ENCODE measurements around the gene SLX4.
A peak's percentile ranks its signal among the peaks of the same experiment; 100 is the strongest.

SLX4 gene

GRCh38 chr16:3579776-3580175, 31.6 kb downstream of the SLX4 start:
- no peak for DNase-seq

GRCh38 chr16:3578610-3579551, 32.5 kb downstream of the SLX4 start:
- DNase-seq: peak; percentile 35

- no peak for DNase-seq
These were observed 33.3 kb downstream of the SLX4 start for GRCh38 chr16:3578121-3578520.

DNA sequence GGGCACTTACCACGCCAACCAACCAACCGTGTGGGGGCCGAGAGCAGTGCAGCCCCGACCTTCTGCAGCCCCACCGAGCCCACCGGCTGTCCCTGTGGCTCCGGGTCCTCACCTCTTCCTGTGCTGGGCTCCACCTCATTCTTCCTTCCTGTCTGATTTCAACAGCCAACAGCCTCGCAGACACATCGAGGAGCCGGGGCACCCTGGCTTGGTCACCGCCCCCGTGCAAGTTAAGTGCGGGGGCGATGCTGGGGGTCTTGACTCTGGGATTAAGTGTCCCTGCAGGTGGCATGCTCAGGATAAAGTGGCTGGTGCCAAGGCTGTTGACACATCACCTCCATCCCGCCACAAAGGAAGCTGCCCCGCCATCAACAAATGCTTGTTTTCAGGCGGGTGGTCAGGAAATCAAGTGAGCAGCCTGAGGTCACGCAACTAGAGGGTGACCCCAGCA, 34.1 kb downstream of the SLX4 start, which contains the start of gene NLRC3:
Gene NLRC3 (minus strand): TSS at position 102 of the 451 bp plus-strand sequence. CDS start 12,367 bp downstream, outside the sequence.
- no peak for DNase-seq

DNA sequence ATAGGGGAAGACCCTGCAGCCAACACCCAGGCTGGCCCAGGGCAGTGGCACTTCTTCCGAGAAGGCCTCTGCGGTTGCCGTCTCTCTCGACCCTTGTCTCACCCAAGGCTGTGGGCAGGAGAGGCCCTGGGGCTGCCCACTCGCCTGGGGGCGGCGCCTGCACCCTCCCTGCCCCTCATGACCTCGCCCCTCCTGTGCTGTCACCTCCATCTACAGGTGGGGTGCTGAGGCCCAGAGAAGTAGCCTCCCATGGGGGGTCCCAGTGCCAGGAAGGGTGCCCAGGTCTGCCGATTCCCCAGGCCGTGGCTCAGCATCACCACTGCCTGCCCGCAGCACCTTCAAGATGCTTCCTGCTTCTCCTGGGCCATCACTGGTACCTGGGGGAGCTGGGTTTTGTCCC, 35.2 kb downstream of the SLX4 start:
- no peak for DNase-seq

GRCh38 chr16:3575491-3575890, 35.9 kb downstream of the SLX4 start:
- no peak for DNase-seq

- no peak for DNase-seq
These were observed 37.2 kb downstream of the SLX4 start for GRCh38 chr16:3574195-3574594.

GRCh38 chr16:3573146-3573815, 38.1 kb downstream of the SLX4 start:
- no peak for DNase-seq

DNA sequence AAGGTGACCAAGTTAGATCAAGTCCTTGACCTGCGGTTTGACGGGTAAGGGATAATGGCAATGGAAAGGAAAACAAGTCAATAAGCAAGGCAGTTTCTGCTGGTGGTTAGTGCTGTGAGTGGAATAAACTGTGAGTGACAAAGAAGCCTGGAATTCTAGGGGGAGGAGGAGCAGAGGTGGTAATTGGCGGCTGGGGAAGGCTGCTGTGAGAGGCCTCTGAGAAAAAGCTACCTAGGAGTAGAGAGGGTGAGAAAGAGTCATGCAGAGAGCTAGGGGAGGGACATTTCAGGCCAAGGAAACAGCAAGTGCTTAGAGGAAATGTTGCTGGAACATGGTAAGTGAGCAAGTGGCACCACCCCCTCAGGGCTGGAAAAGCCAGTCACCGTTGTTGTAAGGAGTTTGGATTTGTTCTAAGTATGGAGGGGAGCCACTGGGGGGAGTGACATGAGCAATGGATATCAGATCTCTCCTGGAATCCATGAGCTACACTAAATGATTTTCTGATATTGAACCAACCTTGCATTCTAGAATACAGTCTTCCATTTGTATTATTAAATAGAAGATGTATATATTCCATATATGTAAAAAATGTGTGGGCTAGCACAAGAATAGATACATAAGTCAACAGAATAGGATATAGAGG, 40.9 kb downstream of the SLX4 start:
- DNase-seq: no peak

DNA sequence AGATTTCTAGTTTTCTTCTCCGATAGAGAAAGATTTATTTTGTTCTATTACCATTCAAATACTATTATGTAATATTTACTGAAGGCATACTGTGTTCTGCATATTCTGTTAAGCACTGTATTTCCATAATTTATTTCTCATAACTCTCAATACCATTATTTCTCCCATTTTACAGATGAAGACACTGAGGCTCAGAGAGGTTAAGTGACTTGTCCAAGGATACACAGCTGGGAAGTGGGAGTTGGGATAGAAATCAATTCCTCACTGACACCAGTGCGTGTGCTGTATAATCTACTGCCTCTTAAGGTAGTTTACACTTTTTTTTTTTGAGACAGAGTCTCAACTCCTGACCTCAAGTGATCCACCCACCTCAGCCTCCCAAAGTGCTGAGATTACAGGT, 41.6 kb downstream of the SLX4 start:
- no peak for DNase-seq

DNA sequence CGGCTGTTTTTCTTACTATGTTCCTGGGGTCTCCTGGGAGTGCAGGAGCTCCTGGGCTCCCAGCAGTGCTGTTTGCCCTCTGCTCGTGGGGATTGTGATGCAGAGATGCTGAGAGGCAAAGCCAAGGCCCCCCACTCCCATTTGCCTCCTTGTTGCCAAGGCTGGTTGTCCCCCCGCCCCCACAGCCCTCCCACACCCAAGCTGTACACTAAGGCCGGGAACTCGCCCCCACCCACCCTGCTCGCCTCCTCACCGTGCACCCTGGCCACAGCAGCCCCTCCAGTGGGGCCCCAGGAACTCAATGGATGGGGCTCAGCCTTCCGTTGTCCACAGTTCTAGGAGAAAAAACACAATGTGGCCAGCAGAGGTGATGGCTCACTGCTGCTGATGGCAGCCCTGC, 44.4 kb downstream of the SLX4 start:
- DNase-seq: no peak

DNA sequence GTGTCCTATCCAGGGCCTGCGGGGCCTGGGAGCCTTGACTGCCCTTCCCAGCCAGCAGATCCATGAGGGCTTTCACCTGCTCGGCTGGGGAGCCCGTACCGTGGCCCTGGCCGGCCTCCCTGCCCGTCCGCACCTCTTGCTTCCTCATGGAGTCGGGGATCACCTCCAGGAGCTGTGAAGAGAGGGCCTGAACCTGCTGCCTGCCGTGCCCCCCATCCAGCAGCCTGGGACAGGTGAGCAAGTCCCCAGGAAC, 46.6 kb downstream of the SLX4 start:
- DNase-seq: no peak

DNA sequence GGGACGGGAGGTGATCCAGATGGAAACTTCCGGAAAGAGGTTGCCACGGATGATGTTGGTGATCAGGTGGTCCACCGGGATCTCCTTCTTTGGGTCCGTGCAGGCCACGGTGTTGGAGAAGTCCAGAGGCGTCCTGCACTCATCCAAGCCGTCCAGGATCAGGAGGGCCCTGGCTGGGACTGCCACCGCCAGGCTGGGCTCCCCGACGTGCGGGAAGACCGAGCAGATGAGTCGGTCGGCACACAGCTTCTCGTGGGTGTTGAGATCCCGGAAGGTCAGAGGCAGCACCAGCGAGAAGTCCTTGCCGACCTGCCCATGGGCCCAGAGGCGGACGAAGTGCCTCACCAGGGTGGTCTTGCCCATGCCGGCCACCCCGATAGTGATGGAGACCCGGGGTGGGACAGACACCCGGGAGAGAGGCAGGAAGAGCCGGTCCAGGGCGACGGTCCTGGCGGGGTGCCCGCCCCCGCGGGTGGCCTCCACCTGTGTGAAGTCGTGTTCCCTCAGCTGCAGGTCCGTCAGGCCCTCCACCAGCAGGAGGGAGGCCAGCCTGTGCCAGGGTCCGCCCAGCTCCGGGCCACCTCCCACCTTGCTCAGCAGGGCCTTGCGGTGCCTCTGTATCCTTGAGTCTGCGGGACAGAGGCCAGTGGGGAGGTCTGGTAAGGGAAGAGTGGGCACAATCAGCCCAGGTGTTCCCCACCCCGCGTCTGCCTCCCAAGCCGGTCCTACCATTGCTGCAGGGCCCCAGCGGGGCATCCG, 47.1 kb downstream of the SLX4 start:
- no peak for DNase-seq

- DNase-seq: no peak
These were observed 48.4 kb downstream of the SLX4 start for GRCh38 chr16:3562914-3563480.

- DNase-seq: no peak
These were observed 49.8 kb downstream of the SLX4 start for GRCh38 chr16:3561626-3562025.

GRCh38 chr16:3554351-3554928, 57.0 kb downstream of the SLX4 start:
- DNase-seq: no peak

- no peak for DNase-seq
These were observed 58.1 kb downstream of the SLX4 start for GRCh38 chr16:3553138-3553923.

- DNase-seq: no peak
These were observed 60.3 kb downstream of the SLX4 start for GRCh38 chr16:3550851-3551847.

DNA sequence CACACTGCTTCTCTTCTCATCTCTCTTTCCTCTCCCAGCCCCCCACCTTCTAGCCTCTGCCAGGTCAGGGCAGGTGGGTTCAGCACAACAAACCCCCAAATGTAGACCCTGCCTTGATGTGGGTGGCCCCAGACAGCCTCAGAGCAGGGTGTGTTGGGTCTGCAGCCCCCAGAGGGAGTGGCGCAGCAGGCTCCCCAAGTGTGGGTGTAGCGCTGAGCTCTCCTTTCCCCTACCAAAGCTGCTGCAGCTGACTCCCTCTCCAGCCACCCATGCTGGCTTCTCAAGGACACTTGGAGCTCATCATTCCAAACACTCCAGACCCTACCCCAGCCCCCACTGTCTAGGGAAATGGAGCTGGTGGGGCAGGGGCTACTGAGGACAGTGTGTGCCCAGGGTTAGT, 61.5 kb downstream of the SLX4 start:
- DNase-seq: no peak

DNA sequence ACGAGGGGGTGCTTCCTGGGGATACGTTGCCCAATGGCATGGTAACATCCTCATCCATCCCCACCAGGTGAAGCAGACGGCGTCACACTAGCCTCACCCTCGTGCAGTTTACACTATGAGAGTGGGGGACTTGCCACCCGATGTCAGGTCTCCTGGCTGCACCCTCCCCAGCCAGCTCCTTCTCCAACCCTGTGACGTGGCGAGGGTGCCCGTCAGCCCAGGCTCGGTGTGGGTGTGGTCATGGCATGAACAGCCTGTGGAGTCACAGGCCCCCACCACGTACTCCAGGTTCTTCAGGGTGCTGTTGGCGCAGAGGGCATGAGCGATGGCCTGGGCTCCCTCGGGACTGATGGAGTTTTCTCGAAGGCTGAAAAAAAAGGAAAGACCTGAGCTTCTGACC, 62.5 kb downstream of the SLX4 start:
- no peak for DNase-seq
